WTC11 (cell line): ENCODE data around the gene RPL12. TPM values are rescaled to one million over a fixed set of nuclear protein-coding genes. Genes with fewer than 3 reads are reported as not detected.
A peak's percentile ranks its signal among the peaks of the same experiment; 100 is the strongest.
"Not testable (repeated sequence)": the region's sequence is repeated elsewhere in the genome, so short reads cannot be mapped to it uniquely, and the experiment has no call there.

Source experiments
- ATAC-seq: fragments of 200-7000 bp; cut with Tn5 transposase; 2 replicates; pipeline ENCODE4 v1.10.0; 2021; ENCODE audit warnings: mild to moderate bottlenecking, moderate library complexity
- CTCF ChIA-PET: fragments of 300-600 bp; sonication (Branson Sonifier 250); formaldehyde crosslinking; loops from one replicate; lab custom pipeline; 2021; ENCODE audit warnings: antibody characterized with exemption; lab: Charles Lee
- POLR2A ChIA-PET: fragments of 350-600 bp; sonication (Branson Sonifier 250); formaldehyde crosslinking; loops from one replicate; lab custom pipeline; 2021; ENCODE audit warnings: antibody characterized with exemption; lab: Charles Lee
- DNase-seq: peaks from one replicate; pipeline ENCODE4 v3.0.0; 2021; ENCODE audit warnings: low spot score
- H3K27ac Mint-ChIP-seq: 2 replicates; pipeline ENCODE4 v1.8.0; 2021; ENCODE audit warnings: mixed read lengths
- H3K27me3 Mint-ChIP-seq: 2 replicates; pipeline ENCODE4 v1.8.0; 2021; ENCODE audit warnings: low read depth, mild to moderate bottlenecking, moderate library complexity, mixed read lengths
- H3K36me3 Mint-ChIP-seq: 2 replicates; pipeline ENCODE4 v1.8.0; 2021; ENCODE audit warnings: mixed read lengths
- H3K4me1 Mint-ChIP-seq: 2 replicates; pipeline ENCODE4 v1.8.0; 2022; ENCODE audit warnings: mixed read lengths
- H3K4me3 Mint-ChIP-seq: 2 replicates; pipeline ENCODE4 v1.8.0; 2021; ENCODE audit warnings: mild to moderate bottlenecking, moderate library complexity, mixed read lengths
- H3K9me3 Mint-ChIP-seq: 2 replicates; pipeline ENCODE4 v1.8.0; 2021; ENCODE audit warnings: mixed read lengths
- CDX4 ChIP-seq: fragments of 250-450 bp; sonication (Bioruptor Pico); IDR thresholded peaks from 2 replicates; pipeline ENCODE4 v1.9.0; 2021; ENCODE audit warnings: moderate library complexity, mild to moderate bottlenecking, inconsistent platforms, borderline replicate concordance
- CREM ChIP-seq: sonication (generic); formaldehyde crosslinking; IDR thresholded peaks from 2 replicates; pipeline ENCODE4 v1.8.1; 2022; ENCODE audit warnings: mild to moderate bottlenecking, missing genetic modification reagents, moderate library complexity
- EMX1 ChIP-seq: fragments of 250-450 bp; sonication (Bioruptor Pico); IDR thresholded peaks from 2 replicates; pipeline ENCODE4 v1.8.0; 2021; ENCODE audit warnings: mild to moderate bottlenecking
- FOXJ3 ChIP-seq: sonication (generic); formaldehyde crosslinking; IDR thresholded peaks from 2 replicates; pipeline ENCODE4 v1.9.0; 2021; ENCODE audit warnings: missing genetic modification reagents, mild to moderate bottlenecking, borderline replicate concordance
- GRHL2 ChIP-seq: fragments of 250-450 bp; sonication (Bioruptor Pico); IDR thresholded peaks from 2 replicates; pipeline ENCODE4 v1.8.0; 2022; ENCODE audit warnings: mild to moderate bottlenecking, moderate library complexity; ENCODE audit not compliant: insufficient replicate concordance, severe bottlenecking
- IRF1 ChIP-seq: sonication (generic); formaldehyde crosslinking; IDR thresholded peaks from 2 replicates; pipeline ENCODE4 v1.8.0; 2023; ENCODE audit warnings: missing genetic modification reagents
- JAZF1 ChIP-seq: fragments of 250-450 bp; sonication (Bioruptor Pico); IDR thresholded peaks from 2 replicates; pipeline ENCODE4 v1.9.0; 2021; ENCODE audit warnings: moderate library complexity, mild to moderate bottlenecking, inconsistent platforms
- MYBL2 ChIP-seq: sonication (generic); formaldehyde crosslinking; IDR thresholded peaks from 2 replicates; pipeline ENCODE4 v1.8.1; 2023; ENCODE audit warnings: mild to moderate bottlenecking, moderate library complexity, missing genetic modification reagents
- NFYB ChIP-seq: sonication (generic); formaldehyde crosslinking; conservative IDR thresholded peaks from 2 replicates; pipeline ENCODE4 v1.8.0; 2022; ENCODE audit warnings: low read depth, missing genetic modification reagents
- NR1H2 ChIP-seq: sonication (generic); formaldehyde crosslinking; IDR thresholded peaks from 2 replicates; pipeline ENCODE4 v1.9.0; 2021; ENCODE audit warnings: mild to moderate bottlenecking, moderate library complexity, missing genetic modification reagents
- NR2C2 ChIP-seq: sonication (generic); formaldehyde crosslinking; IDR thresholded peaks from 2 replicates; pipeline ENCODE4 v1.8.0; 2022; ENCODE audit warnings: mild to moderate bottlenecking, missing genetic modification reagents
- NR3C1 ChIP-seq: sonication (generic); formaldehyde crosslinking; conservative IDR thresholded peaks from 2 replicates; pipeline ENCODE4 v1.8.1; 2023; ENCODE audit warnings: low read depth, mild to moderate bottlenecking, missing genetic modification reagents
- PRDM15 ChIP-seq: sonication (generic); formaldehyde crosslinking; IDR thresholded peaks from 2 replicates; pipeline ENCODE4 v1.8.0; 2022; ENCODE audit warnings: missing genetic modification reagents
- PRRX2 ChIP-seq: fragments of 250-450 bp; sonication (Bioruptor Pico); IDR thresholded peaks from 2 replicates; pipeline ENCODE4 v1.8.0; 2021; ENCODE audit warnings: mild to moderate bottlenecking
- RORB ChIP-seq: fragments of 250-450 bp; sonication (Bioruptor Pico); IDR thresholded peaks from 2 replicates; pipeline ENCODE4 v1.9.0; 2021; ENCODE audit warnings: mild to moderate bottlenecking
- TP53 ChIP-seq: sonication (generic); formaldehyde crosslinking; IDR thresholded peaks from 2 replicates; pipeline ENCODE4 v1.8.1; 2023; ENCODE audit warnings: mild to moderate bottlenecking, missing genetic modification reagents
- USF1 ChIP-seq: sonication (generic); formaldehyde crosslinking; IDR thresholded peaks from 2 replicates; pipeline ENCODE4 v1.8.0; 2022; ENCODE audit warnings: mild to moderate bottlenecking, missing genetic modification reagents
- ZNF121 ChIP-seq: sonication (generic); formaldehyde crosslinking; IDR thresholded peaks from 2 replicates; pipeline ENCODE4 v1.8.0; 2023; ENCODE audit warnings: missing genetic modification reagents
- ZNF281 ChIP-seq: sonication (generic); formaldehyde crosslinking; IDR thresholded peaks from 2 replicates; pipeline ENCODE4 v1.8.0; 2023; ENCODE audit warnings: mild to moderate bottlenecking, missing genetic modification reagents
- ZSCAN18 ChIP-seq: fragments of 250-450 bp; sonication (Bioruptor Pico); IDR thresholded peaks from 2 replicates; pipeline ENCODE4 v2.1.2; 2022; ENCODE audit warnings: mild to moderate bottlenecking, moderate library complexity
- total RNA-seq: library from RNA; stranded (reverse); gene quantifications from 3 replicates; pipeline ENCODE4 v1.2.3, GENCODE V29; 2021

RPL12 gene
- total RNA-seq, 1 experiment from 2014 or later, result 1,902 TPM

- no peak for TF ChIP-seq PRDM15 (CRISPR knock-in tag)
- no peak for TF ChIP-seq NR1H2 (CRISPR knock-in tag)
- no peak for TF ChIP-seq GRHL2 (CRISPR knock-in tag)
- no peak for TF ChIP-seq CDX4 (CRISPR knock-in tag)
- no peak for TF ChIP-seq NR2C2 (CRISPR knock-in tag)
- no peak for TF ChIP-seq EMX1 (CRISPR knock-in tag)
Measured at GRCh38 chr9:127467621-127468020, 16.4 kb upstream of the RPL12 start (continued).

GRCh38 chr9:127466407-127466917, 15.3 kb upstream of the RPL12 start:
- H3K27ac Mint-ChIP-seq, H3K27me3 Mint-ChIP-seq, H3K9me3 Mint-ChIP-seq, POLR2A ChIA-PET, DNase-seq, ATAC-seq, H3K4me3 Mint-ChIP-seq, H3K4me1 Mint-ChIP-seq: not testable (repeated sequence)
- CTCF ChIA-PET, result interaction anchor here (0.9 to 1.1 kb wide), 2 partner anchors 23 to 70 kb away, joined by 3 read pairs; no protein-coding TSS in a partner anchor
- peak; percentile 54; the same call in 1 of the 2 replicates for TF ChIP-seq ZNF121 (CRISPR knock-in tag)
- H3K36me3 Mint-ChIP-seq, result peaks cover 46% of the 10 kb centered on the region

- H3K36me3 Mint-ChIP-seq, result peaks cover 39% of the 10 kb centered on the region
- TF ChIP-seq MYBL2 (no peak), USF1 (CRISPR knock-in tag) (no peak), RORB (CRISPR knock-in tag) (no peak), NFYB (CRISPR knock-in tag) (no peak), ZNF281 (CRISPR knock-in tag) (no peak), FOXJ3 (no peak), JAZF1 (CRISPR knock-in tag) (no peak), TP53 (no peak), ZSCAN18 (CRISPR knock-in tag) (no peak), CREM (no peak), IRF1 (CRISPR knock-in tag) (no peak), PRDM15 (CRISPR knock-in tag) (no peak), NR3C1 (CRISPR knock-in tag) (no peak), PRRX2 (CRISPR knock-in tag) (no peak)
Measured at GRCh38 chr9:127463911-127464310, 12.7 kb upstream of the RPL12 start.

More at GRCh38 chr9:127463911-127464310, 12.7 kb upstream of the RPL12 start:
- POLR2A ChIA-PET, result no interaction called here
- CTCF ChIA-PET, result interaction anchor here (1.0 kb wide), 1 partner anchor 26 kb away, joined by 3 read pairs; no protein-coding TSS in a partner anchor
- DNase-seq (no peak), ATAC-seq (no peak)
- Mint-ChIP-seq H3K9me3 (no peaks in the 10 kb centered on the region), H3K4me1 (no peaks in the 10 kb centered on the region), H3K27me3 (no peaks in the 10 kb centered on the region), H3K4me3 (no peak overlapping the region), H3K27ac (no peak overlapping the region)
